Measurements from ENCODE around the gene YTHDC2.

Gene YTHDC2

DNA sequence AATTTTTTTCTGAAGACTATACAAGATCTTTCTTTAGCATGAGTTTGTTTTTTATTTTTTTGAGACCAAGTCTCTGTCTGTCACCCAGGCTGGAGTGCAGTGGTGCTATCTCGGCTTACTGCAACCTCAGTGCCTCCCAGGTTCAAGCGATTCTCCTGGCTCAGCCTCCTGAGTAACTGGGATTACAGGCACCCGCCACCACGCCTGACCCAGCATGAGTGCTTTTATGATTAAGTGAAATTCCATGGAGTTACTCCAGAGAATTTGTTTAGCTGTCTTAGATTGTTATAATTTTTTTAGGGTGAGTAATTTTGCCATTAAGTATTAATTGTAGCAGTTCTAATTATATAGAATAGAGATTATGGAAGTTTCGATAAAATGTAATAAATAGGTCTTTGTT, 14.3 kb downstream of the YTHDC2 start:
- TF ChIP-seq, protein P1, sequence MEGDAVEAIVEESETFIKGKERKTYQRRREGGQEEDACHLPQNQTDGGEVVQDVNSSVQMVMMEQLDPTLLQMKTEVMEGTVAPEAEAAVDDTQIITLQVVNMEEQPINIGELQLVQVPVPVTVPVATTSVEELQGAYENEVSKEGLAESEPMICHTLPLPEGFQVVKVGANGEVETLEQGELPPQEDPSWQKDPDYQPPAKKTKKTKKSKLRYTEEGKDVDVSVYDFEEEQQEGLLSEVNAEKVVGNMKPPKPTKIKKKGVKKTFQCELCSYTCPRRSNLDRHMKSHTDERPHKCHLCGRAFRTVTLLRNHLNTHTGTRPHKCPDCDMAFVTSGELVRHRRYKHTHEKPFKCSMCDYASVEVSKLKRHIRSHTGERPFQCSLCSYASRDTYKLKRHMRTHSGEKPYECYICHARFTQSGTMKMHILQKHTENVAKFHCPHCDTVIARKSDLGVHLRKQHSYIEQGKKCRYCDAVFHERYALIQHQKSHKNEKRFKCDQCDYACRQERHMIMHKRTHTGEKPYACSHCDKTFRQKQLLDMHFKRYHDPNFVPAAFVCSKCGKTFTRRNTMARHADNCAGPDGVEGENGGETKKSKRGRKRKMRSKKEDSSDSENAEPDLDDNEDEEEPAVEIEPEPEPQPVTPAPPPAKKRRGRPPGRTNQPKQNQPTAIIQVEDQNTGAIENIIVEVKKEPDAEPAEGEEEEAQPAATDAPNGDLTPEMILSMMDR (conservative IDR thresholded peaks at IDR 0.05; ENCODE audit: low read length), result no peak
- no peak for DNase-seq (ENCODE audit: low read depth)
- no peak overlapping the region for H3K4me3 ChIP-seq (ENCODE audit: low read length)

DNA sequence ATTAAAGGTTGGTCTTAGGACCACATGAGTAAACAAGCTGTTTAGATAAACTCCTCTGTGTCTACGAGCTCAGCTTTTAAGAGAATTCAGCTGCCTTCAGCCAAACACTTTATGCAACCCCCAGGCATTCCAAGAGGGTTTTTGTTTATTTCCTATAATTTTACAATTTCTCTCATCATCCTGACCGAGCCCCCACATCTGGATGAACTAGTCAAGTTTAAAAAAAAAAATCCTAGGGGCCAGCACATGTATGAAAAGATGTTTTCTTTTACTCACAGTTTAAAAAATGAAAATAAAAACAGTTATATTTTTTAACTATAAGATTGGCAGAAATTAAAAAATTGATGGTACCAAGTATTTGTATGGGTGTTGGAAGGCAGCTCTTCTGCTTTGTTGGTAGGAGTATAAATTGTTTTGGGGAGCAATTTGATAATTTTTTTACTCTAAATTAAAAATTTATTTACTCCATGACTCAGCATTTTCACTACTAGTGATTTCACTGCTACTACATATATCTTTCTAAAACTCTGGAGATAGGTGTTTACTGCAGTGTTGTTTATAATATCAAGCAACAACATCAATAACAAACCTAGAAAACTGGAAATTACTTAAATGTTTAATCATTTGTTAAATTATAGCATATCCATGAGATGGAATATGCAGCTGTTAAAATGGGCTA, 18.1 kb downstream of the YTHDC2 start:
- DNase-seq (ENCODE audit: low read depth), result no peak
- TF ChIP-seq, protein P1 (conservative IDR thresholded peaks at IDR 0.05; ENCODE audit: low read length), result no peak
- no peak overlapping the region for H3K4me3 ChIP-seq (ENCODE audit: low read length)

DNA sequence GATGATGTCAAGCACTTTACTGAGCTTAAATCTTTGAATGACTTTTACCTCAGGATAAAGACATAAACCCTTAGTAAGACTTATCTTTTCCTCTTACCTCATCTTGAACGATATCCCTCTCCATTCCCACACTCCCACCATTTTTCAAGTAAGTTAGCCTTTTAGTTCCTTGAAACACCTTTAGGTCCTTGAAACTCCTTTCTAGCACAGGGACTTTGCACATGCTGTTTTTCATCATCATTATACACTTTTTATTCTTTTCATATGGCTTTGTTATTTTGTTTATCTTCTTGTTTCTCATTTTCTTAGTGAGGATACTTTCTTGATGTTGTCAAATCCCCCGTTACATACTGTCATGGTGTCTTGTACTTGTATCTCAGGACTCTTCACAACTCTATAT, 24.8 kb downstream of the YTHDC2 start:
- H3K4me3 ChIP-seq (ENCODE audit: low read length), result no peak overlapping the region
- no peak for DNase-seq (ENCODE audit: low read depth)
- TF ChIP-seq, protein P1 (conservative IDR thresholded peaks at IDR 0.05; ENCODE audit: low read length), result no peak

DNA sequence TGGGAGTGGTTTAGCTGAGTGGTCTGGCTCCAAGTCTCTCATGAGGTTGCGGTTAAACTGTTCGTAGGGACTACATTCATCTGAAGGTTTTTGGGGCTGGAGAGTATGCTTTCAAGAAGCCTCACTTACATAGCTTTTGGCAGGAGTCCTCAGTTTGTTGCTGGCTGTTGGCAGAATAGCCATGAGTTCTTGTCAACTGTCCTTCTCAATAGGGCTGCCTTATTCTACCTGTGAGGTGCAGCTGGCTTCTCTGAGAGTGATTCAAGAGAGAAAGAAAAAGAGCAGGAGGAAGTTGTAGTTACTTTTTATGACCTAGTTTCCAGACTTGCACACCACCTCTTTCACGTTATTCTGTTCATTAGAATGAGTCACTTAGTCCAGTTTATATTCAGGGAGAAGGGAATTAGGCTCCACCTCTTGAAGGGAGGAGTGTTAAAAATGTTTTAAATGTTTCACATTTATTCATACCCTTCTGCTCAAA, 33.2 kb downstream of the YTHDC2 start:
- peak; percentile 71 for DNase-seq (ENCODE audit: low read depth)
- no peak overlapping the region for H3K4me3 ChIP-seq (ENCODE audit: low read length)
- TF ChIP-seq, protein P1 (conservative IDR thresholded peaks at IDR 0.05; ENCODE audit: low read length), result no peak

DNA sequence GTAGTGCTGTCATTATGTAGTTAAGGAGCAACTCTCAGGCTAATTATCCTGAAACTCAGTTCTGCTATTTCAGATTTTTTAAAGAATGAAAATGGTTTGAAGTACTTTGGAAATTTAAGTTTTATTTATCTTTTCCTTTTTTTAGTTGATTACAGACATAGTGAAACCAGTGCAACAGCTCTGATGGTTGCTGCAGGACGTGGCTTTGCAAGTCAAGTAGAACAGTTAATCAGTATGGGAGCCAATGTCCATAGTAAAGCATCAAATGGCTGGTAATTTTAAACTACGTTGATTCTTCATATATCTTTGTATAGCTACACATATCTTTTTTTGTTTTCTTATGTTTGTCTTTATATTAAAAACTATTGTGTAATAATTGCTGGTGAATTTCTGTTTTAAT, 34.9 kb downstream of the YTHDC2 start:
- no peak overlapping the region for H3K4me3 ChIP-seq (ENCODE audit: low read length)
- TF ChIP-seq, protein P1 (conservative IDR thresholded peaks at IDR 0.05; ENCODE audit: low read length), result no peak
- DNase-seq (ENCODE audit: low read depth), result no peak

DNA sequence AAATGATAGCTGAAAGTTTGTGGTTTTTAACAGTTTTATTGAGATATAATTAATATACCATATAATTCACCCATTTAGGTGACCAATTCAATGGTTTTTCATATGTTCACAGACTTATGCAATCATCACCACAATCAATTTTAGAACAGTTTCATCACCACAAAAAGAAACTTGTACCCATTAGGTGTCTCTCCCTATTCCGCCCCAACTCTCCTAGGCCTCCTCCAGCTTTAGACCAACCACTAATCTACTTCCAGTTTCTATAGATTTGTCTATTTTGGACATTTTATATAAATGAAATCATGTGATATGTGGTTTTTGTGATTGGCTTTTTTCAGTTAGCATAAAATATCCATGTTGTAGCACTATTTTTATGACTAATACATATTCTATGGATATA, 38.6 kb downstream of the YTHDC2 start:
- H3K4me3 ChIP-seq (ENCODE audit: low read length), result no peak overlapping the region
- DNase-seq (ENCODE audit: low read depth), result no peak
- TF ChIP-seq, protein P1 (conservative IDR thresholded peaks at IDR 0.05; ENCODE audit: low read length), result no peak

- TF ChIP-seq, protein P1 (conservative IDR thresholded peaks at IDR 0.05; ENCODE audit: low read length), result no peak
- H3K4me3 ChIP-seq (ENCODE audit: low read length), result no peak overlapping the region
- DNase-seq (ENCODE audit: low read depth), result no peak
These were observed 39.1 kb downstream of the YTHDC2 start for GRCh38 chr5:113552620-113553019.
